ENCODE results near the gene MAMSTR.

The MAMSTR gene

DNA sequence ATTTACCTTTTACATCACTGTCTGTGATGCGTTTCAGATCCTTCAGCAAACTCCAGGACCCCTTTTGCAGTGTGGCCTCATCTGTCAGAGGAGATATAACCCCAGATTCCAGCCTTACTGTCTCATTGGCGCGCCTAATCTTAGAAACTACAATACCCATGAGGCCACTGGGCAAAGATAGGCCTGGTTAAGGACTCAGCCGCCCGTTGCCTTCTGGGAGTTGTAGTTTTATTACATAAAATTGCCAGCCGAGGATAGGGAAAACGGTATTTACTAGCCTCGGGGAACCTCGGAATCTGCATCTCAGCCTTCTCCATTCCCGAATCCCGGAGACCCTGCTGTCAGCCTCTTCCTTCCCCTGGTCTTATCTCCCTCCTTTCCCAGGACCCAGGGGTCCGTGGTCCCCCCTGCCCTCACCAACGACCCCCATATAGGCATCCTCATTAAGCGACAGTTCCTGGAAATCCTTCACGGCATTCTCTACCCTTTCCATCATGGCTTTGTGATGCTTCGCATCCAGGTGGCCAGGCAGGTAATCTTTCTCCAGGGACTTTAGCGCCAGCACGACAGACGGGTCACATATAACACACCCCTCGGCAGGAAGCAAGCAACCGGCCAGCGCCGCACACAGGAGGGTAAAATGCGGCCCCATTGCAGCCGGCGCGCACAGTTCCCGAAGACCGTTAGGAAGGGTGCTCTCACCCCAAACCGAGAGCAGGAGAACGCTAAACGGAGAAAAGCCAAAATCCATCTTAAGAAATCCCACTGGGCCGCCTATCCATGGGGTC is 25.9 kb upstream of the MAMSTR start:
- peak; percentile 83 for DNase-seq

DNA sequence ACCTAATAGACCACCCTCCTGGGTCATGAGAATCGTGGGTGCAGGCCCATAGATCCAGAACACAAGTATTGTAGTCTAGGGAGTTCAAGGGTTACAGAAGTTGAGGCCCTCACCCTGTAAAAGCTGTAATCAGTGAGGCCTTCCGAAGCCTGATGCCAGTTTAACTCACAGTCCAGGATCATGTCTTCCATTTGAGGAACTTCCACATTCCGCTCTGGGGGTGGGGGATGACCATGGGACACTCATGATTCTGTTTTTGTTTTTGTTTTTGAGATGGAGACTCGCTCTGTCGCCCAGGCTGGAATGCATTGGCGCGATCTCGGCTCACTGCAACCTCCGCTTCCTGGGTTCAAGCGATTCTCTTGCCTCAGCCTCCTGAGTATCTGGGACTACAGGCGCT is 22.6 kb upstream of the MAMSTR start:
- DNase-seq, result no peak

DNA sequence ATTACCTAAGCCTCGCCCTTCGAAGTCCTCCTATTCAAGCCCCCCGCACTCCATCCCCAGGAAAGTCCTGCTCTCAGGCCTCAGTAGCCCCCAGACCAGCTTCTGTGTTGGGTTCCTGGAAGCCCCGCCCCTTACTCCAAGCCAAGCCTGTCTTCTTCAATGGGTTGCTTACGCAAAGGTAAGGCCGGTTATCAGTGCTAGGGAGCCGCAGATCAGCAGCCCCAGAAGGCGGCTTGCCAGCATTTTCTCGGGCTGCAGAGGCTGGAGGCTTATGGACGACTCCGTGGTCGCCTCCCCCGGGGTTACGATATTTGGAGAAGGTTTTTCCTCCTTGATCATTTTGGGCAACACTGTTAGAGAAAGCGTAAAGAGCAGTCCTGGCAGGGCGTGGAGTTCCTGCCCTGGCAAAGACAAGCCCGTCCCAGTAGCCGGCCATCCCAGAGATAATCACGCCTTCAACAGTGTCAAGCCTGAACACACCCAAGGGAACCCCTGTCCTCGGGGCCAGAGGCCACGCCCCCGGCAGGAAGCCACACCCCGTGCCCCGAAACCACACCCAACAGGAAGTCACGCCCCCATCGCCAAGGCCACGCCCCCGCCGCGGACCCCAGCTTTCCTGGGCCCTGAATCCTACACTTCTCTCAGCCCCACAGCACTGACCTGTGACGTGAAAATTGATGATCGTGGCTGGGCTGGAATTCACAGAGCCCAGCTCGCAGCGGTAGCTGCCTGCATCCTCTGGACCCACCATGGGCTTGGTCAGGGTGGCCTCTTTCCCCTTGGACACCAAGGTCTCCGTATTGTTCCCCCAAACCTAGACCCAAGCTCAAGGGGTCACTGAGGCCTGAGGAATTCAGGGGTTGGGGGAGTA is 21.8 kb upstream of the MAMSTR start:
- DNase-seq, result peak; percentile 58

DNA sequence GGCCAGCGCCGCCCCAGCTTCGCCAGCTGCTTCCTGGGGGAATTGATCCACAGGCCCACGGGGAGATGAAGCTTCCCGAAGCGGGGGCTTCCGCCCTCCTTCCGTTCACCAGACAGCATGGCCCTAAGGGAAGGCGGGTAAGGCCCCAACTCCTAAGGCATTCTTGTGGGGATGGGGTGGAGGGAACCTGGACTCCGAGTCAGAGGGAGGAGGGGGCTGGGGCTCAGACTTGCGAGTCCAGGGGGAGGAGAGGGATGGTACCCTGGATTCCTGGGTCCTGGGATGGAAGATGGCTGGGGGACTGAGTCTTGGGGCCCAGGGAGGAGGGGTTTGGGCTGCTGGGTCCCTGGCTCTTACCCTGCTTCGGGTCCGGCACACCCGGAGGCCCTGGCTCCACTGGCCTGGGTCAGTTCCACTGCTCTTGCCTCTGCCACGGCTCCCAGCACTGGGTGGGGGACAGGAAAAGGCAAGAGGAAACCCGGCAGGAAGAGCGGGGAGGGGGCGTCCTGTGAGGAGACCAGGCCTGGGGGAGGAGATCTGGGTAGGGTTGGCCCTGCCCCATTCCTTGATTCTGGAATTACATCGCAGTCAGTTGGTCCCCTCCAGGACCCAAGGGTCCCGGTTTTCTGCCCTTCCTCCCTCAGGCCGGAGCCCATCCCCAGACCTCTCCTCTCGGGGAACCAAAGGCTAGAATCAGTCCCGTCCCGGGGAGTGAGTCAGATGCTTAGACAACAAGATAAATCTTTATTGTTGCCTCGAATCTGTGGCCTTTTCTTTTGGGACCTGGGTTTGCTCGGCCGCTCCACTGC is 20.8 kb upstream of the MAMSTR start, which contains the start of gene RASIP1:
TSS of gene RASIP1 (minus strand) at position 447 of the 809 bp plus-strand sequence. CDS start at position 119, 328 bp downstream.
- no peak for DNase-seq

DNA sequence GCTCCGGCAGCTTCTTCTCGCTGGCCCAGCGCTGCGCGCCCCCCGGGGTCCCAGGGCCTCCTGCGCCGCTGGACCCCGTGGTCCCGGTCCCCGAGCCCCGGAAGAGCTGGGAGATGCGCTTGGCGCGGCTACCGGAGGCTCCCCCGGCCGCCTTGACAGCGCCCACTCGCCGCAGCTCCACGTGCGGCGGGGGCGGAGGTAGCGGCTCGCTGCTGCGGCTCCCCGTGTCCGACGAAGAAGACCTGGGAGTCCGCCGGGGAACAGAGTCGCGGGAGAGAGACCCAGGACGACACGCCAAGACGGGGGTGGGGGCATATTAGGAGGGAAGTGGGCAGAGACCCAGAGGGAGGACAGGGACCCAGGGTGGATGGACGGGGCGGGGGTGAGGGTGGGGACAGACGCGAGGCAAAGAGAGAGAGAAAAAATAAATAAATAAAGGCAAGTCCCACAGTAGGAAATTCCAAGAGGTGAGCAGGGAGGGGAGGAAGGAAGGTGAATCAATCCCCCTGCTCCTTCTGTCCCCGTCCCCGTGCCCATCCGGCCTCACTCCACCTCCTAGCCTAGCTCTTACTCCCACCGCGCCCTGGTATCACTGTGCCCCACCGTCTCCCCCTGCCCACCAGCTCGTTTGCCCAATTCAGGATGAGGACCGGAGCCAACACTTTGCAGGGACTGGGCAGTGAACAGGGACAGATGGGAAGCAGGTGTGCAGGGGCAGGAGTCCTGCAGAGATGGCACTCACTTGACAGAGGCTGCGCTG is 20.1 kb upstream of the MAMSTR start:
- no peak for DNase-seq

DNA sequence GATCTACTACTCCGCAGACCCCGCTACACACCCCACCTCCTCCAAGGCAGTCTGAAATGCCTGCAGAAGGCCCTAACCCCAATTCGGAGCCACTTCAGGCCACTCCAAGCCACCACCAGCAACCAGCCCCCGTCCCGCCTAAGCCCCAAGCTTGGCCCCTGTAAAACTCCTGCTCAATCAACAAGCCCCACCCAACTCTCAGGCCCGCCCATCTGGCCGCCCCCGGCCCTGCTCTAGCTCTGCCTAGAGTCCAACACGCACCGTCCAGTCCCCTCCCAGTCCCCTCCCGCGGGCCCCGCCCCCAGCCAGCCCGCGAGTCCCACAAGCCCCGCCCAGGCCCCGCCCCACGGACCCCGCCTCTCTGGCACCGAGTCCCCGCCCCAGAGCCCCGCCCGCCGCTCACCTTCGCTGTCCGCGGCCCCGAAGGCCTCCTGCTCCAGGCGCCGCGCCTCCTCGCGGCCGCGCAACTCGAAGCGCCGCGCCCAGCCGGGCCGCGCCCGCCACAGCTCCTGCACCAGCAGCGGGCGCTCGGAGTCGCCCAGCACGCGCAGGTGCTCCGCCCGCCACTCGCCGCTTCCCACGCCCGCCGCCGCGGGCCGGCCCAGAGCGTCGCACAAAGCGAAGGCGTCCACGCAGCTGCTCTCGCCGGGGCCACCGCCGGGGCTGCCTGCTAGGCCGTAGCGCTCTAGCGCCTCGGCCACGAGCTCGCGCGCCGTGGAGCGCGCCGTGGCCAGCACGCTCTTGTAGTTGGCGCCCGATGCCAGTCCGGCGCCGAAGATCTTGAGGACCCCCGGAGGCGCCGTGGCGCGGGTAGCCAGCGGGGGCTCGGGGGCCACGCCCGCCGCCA is 19.3 kb upstream of the MAMSTR start:
- peak; percentile 97 for DNase-seq

- no peak for DNase-seq
Observed at GRCh38 chr19:48737360-48737998, 18.0 kb upstream of the MAMSTR start.

DNA sequence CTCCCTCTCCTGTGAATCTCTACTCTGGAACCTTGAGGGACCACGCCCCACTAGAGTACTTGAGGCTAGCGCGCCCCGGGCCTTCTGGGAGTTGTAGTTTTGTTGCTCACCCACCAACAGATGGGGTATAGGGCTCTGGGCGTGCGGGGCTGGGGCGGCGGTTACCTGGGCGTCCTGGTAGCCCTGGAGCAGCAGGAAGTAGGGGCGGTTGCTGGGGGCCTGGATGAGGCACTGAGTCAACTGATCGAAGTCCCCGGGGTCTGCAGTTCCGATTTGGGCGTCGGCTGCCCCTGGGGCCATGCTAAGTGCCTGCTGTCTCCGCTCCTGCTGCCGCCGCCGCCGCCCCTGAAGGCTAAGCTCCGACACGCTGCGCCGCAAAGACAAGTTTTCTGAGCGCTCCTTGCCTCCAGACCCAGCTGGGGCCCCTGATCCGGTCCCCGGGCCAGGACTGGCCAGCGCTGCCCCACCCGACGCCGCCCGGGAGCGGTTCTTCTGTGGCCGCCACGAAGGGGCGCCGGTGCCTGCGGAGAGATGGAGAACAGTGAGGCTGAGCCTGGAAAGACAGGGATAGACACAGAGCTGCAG is 15.6 kb upstream of the MAMSTR start:
- DNase-seq, result no peak

GRCh38 chr19:48734625-48735024 is 15.1 kb upstream of the MAMSTR start:
- no peak for DNase-seq

GRCh38 chr19:48731452-48731851 is 11.9 kb upstream of the MAMSTR start:
- no peak for DNase-seq

GRCh38 chr19:48728911-48729664 is 9.6 kb upstream of the MAMSTR start:
- DNase-seq, result no peak

GRCh38 chr19:48726556-48726955 is 7.0 kb upstream of the MAMSTR start:
- peak; percentile 61 for DNase-seq

DNA sequence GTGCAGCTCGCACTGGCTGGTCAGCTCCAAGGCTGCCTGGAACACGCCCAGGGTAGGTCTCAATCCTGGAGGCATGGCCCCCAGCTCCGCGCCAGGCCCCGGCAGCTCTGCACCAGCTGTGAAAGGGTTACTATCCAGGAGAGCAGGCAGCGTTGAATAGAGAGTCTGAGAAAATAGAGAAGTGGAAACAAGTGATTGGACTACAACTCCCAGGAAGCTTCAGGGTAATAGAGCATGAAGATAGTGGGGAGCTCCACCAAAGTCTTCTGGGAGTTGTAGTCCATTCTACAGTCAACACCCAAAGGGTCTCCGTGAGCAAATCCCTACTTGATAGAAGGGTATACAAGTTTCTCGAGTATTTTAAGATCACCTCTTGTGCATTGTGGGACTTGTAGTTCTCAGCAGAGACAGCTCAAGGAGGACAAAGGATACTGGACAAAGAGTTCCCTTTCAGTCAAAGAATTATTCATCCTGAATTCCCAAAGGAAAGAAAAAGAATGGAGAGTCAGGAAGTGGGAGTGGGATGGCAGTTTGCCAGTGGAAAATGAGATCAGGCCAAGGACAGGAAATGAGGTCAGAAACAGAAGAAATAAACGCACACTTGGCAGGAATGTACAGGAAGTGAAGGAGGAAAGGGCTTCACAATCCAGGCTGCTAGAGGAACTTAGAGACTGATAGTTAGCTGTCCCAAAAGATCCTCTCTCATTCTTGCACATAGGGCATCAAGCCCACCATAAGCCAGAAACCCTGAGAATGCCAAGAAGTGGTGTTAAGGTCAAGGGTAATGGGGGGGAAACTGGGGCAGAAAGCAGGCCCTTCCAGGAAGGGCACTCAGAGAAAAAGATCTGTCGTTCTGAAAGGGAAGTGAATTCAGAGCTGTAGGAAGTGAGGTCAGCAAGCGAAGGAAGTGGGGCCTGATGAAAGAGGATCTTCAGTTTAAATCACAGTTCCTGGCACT is 5.5 kb upstream of the MAMSTR start:
- DNase-seq, result peak; percentile 65

- no peak for DNase-seq
Observed at GRCh38 chr19:48722196-48722708, 2.7 kb upstream of the MAMSTR start.

DNA sequence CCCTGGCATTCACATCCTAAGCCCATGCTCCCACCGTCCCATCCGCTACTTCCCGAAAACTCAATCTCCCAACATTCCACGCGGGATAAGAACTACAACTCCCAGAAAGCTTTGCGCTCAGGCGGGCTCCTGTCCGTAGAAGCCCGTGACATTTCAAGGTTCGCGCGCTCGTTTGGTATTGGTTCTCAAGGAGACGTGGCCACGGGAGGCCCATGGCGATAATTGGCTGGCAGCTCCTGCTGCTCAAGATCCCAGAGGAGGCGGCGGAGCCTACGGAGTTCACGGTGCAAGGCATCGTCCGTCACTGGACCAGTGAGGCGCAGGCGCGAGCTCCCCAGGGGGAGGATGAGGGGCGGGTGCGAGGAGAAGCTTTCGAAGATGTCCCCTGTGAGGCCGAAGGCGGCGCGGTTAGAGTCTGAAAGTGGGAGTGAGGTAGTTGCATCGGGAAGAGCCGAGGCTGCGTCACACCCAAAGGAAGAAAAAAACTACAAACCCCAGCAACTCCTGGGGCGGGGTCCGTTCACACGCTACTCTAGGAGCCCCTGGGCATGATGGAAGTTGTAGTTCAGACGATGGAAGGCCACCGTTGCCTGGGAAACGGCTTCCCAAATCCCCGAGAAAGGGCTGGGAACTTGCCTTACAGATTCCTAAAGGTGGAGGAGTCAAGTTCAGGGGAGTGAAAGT is 1.2 kb upstream of the MAMSTR start:
- DNase-seq, result peak; percentile 97

- DNase-seq, result no peak
Observed at GRCh38 chr19:48720251-48720612, 707 bp upstream of the MAMSTR start.

DNA sequence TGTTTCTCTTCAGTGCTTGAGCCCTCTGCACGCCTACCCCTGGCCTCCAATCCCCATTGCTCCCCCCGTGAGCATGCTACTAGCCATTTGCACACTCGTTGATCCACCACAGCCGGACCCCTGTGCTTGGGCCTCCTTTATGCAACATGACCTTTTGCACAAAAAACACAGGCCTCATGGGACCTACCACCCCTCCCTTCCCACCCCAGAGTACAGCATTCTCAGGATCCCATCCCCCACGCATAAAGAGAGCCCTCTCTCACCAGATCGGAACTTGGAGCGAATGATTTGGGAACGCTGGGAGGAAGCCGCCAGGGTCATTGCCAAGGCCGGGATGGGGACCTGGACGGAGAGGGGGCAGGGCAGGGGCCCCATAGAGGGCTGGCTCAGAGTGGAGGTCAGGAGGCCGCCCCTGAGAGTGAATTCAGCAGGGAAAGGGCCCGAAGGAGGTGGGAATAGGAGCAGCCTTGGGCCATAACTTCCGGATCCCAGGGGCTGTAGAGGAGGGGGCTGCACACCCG is 754 bp downstream of the MAMSTR start:
- no peak for DNase-seq
